Measurements from ENCODE around the gene B4GALT3.

DNA sequence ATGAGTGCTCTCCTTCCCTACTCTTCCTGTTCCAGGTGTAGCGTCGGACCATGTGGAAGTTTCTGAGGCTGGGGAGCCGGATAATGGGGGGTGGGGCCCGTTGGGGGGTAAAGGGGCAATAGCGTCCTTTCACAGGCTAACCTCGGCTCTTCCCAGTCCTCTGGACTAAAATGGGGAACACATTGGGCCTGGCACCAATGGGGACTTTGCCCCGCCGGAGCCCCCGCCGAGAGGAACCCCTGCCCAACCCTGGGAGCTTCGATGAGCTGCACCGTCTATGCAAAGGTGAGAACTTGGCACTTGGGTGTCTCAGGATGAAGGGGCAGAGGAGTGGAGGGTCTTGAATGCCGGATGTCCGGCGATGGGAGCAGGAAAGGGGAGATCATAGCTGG is 49.0 kb upstream of the B4GALT3 start:
- TF ChIP-seq, protein P1, sequence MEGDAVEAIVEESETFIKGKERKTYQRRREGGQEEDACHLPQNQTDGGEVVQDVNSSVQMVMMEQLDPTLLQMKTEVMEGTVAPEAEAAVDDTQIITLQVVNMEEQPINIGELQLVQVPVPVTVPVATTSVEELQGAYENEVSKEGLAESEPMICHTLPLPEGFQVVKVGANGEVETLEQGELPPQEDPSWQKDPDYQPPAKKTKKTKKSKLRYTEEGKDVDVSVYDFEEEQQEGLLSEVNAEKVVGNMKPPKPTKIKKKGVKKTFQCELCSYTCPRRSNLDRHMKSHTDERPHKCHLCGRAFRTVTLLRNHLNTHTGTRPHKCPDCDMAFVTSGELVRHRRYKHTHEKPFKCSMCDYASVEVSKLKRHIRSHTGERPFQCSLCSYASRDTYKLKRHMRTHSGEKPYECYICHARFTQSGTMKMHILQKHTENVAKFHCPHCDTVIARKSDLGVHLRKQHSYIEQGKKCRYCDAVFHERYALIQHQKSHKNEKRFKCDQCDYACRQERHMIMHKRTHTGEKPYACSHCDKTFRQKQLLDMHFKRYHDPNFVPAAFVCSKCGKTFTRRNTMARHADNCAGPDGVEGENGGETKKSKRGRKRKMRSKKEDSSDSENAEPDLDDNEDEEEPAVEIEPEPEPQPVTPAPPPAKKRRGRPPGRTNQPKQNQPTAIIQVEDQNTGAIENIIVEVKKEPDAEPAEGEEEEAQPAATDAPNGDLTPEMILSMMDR (IDR thresholded peaks at IDR 0.05): no peak
- no peak for TF ChIP-seq POLR2A (IDR thresholded peaks at IDR 0.05)

All from heart left ventricle (tissue), 13 donors.